ENCODE results near the gene PRKAR2B. TPM values are rescaled to one million over a fixed set of nuclear protein-coding genes. Genes with fewer than 3 reads are reported as not detected.

The PRKAR2B gene
- polyA plus RNA-seq, 1 of the 3 experiments (the other 2 are of a cell fraction) = 17.3 TPM

DNA sequence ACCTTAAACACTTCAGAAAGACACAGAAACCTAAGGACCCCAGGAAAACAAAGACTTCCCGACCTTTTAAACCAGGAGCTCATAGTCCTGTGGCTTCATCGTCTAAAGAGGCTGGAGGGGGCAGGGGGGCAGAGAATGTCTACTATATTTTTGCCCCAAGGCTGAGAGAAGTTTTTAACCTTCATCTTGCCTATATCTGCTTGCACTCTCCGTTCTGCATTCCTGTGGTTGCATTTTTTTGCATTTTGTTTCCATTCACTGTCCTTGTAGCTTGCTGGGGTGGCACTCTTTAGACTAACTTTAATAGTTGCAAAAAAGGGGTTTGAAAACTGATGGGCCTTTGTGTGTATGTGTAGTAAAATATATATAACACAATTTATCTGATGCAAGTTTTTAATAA lies 23.7 kb downstream of the PRKAR2B start (continued):
- TF ChIP-seq FOSL2 (IDR thresholded peaks at IDR 0.05; ENCODE audit: borderline replicate concordance, low read depth) (no peak), TCF12 (IDR thresholded peaks at IDR 0.05) (peak; percentile 39), CHD2 (IDR thresholded peaks at IDR 0.05; ENCODE audit: low read length, partially characterized antibody) (no peak)

DNA sequence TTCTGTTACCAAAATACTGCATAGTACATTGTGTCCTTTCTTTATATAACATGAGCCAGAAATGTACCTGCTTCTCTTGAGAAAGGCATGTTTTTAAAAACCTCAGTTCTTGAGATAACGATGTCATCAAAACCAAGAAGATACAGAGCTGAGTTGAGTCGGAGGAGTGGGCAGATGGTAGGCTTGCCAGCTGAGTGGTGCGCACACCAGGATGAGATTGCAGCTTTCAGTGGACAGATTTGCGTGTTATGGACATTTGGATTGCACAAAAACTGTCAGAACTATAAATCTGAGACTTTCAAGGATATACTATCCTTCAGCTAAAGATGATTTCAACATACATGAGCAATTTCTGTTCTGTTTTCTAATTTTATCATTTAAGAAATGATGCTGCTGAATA lies 25.0 kb downstream of the PRKAR2B start:
- POLR2A ChIA-PET = no interaction called here
- H3F3A ChIP-seq (replicated peaks; ENCODE audit: insufficient read depth) = no peaks in the 10 kb centered on the region
- H3K79me2 ChIP-seq (ENCODE audit: insufficient read depth) = no peaks in the 10 kb centered on the region
- no peaks in the 10 kb centered on the region for H3K9me2 ChIP-seq
- H3K9me3 ChIP-seq = no peaks in the 10 kb centered on the region
- no peak overlapping the region for H3K27ac ChIP-seq (ENCODE audit: low read depth in 2 of 2, low read length in 1 of 2)
- no peak for DNase-seq
- TF ChIP-seq GATA2 (CRISPR knock-in tag; IDR thresholded peaks at IDR 0.05) (no peak), RXRA (IDR thresholded peaks at IDR 0.05; ENCODE audit: borderline replicate concordance, low read depth) (no peak)
- TF ChIP-seq, protein P1, sequence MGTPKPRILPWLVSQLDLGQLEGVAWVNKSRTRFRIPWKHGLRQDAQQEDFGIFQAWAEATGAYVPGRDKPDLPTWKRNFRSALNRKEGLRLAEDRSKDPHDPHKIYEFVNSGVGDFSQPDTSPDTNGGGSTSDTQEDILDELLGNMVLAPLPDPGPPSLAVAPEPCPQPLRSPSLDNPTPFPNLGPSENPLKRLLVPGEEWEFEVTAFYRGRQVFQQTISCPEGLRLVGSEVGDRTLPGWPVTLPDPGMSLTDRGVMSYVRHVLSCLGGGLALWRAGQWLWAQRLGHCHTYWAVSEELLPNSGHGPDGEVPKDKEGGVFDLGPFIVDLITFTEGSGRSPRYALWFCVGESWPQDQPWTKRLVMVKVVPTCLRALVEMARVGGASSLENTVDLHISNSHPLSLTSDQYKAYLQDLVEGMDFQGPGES (IDR thresholded peaks at IDR 0.05; ENCODE audit: low read depth, low read length) = no peak
- TF ChIP-seq, protein P2, sequence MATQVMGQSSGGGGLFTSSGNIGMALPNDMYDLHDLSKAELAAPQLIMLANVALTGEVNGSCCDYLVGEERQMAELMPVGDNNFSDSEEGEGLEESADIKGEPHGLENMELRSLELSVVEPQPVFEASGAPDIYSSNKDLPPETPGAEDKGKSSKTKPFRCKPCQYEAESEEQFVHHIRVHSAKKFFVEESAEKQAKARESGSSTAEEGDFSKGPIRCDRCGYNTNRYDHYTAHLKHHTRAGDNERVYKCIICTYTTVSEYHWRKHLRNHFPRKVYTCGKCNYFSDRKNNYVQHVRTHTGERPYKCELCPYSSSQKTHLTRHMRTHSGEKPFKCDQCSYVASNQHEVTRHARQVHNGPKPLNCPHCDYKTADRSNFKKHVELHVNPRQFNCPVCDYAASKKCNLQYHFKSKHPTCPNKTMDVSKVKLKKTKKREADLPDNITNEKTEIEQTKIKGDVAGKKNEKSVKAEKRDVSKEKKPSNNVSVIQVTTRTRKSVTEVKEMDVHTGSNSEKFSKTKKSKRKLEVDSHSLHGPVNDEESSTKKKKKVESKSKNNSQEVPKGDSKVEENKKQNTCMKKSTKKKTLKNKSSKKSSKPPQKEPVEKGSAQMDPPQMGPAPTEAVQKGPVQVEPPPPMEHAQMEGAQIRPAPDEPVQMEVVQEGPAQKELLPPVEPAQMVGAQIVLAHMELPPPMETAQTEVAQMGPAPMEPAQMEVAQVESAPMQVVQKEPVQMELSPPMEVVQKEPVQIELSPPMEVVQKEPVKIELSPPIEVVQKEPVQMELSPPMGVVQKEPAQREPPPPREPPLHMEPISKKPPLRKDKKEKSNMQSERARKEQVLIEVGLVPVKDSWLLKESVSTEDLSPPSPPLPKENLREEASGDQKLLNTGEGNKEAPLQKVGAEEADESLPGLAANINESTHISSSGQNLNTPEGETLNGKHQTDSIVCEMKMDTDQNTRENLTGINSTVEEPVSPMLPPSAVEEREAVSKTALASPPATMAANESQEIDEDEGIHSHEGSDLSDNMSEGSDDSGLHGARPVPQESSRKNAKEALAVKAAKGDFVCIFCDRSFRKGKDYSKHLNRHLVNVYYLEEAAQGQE (IDR thresholded peaks at IDR 0.05; ENCODE audit: low read depth, low read length) = no peak
- TF ChIP-seq, protein P3, sequence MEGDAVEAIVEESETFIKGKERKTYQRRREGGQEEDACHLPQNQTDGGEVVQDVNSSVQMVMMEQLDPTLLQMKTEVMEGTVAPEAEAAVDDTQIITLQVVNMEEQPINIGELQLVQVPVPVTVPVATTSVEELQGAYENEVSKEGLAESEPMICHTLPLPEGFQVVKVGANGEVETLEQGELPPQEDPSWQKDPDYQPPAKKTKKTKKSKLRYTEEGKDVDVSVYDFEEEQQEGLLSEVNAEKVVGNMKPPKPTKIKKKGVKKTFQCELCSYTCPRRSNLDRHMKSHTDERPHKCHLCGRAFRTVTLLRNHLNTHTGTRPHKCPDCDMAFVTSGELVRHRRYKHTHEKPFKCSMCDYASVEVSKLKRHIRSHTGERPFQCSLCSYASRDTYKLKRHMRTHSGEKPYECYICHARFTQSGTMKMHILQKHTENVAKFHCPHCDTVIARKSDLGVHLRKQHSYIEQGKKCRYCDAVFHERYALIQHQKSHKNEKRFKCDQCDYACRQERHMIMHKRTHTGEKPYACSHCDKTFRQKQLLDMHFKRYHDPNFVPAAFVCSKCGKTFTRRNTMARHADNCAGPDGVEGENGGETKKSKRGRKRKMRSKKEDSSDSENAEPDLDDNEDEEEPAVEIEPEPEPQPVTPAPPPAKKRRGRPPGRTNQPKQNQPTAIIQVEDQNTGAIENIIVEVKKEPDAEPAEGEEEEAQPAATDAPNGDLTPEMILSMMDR (IDR thresholded peaks at IDR 0.05) = no peak
- H4K20me1 ChIP-seq (ENCODE audit: insufficient read depth) = no peaks in the 10 kb centered on the region
- H3K4me1 ChIP-seq (ENCODE audit: control insufficient read depth in 1 of 2, insufficient read depth in 2 of 2, low read depth in 1 of 2, low read length in 1 of 2) = peaks cover 9 to 17% of the 10 kb centered on the region in 2 experiments; a peak in 2 of 4 replicates
- 81% methylated on average over 4 of the region's 4 CpGs for WGBS (ENCODE audit: low lambda C conversion rate)
- no peak overlapping the region for H3K4me3 ChIP-seq (ENCODE audit: low read depth in 2 of 2, low read length in 1 of 2)
- no peaks in the 10 kb centered on the region for H3K36me3 ChIP-seq (replicated peaks in 1 of 2; ENCODE audit: control insufficient read depth in 1 of 2, insufficient read depth in 2 of 2, low read length in 1 of 2)
- H3K4me2 ChIP-seq = no peak overlapping the region
- H2AFZ ChIP-seq (ENCODE audit: low read depth) = no peak overlapping the region
- no peaks in the 10 kb centered on the region for H3K27me3 ChIP-seq (ENCODE audit: insufficient read depth)
- H3K9ac ChIP-seq = no peak overlapping the region
- CTCF ChIA-PET = interaction anchor here (0.5 kb wide), 1 partner anchor 99 kb away, joined by 3 read pairs; no protein-coding TSS in a partner anchor

Data from SK-N-SH (cell line).